ENCODE results near the gene RETREG1.

DNA sequence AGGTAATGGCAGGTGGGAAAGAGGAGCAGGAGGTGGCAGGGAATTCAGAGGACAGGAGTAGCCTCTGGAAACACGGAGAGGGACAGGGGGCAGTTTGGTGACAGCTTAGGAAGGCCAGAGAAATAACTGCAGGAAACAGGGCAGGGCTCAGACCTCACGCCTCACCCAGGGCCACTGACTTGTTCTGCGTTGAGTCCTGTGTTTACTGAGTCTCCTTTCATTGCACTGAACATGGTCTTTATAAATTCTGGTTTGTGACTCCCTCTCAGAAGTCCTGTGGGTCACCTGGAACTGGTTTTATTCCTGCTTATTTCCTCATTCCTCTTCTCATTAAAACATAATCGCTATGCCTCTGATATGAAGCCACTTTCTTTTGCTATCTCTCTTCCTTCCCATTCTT, 96.0 kb downstream of the RETREG1 start:
- TF ChIP-seq, protein P1, sequence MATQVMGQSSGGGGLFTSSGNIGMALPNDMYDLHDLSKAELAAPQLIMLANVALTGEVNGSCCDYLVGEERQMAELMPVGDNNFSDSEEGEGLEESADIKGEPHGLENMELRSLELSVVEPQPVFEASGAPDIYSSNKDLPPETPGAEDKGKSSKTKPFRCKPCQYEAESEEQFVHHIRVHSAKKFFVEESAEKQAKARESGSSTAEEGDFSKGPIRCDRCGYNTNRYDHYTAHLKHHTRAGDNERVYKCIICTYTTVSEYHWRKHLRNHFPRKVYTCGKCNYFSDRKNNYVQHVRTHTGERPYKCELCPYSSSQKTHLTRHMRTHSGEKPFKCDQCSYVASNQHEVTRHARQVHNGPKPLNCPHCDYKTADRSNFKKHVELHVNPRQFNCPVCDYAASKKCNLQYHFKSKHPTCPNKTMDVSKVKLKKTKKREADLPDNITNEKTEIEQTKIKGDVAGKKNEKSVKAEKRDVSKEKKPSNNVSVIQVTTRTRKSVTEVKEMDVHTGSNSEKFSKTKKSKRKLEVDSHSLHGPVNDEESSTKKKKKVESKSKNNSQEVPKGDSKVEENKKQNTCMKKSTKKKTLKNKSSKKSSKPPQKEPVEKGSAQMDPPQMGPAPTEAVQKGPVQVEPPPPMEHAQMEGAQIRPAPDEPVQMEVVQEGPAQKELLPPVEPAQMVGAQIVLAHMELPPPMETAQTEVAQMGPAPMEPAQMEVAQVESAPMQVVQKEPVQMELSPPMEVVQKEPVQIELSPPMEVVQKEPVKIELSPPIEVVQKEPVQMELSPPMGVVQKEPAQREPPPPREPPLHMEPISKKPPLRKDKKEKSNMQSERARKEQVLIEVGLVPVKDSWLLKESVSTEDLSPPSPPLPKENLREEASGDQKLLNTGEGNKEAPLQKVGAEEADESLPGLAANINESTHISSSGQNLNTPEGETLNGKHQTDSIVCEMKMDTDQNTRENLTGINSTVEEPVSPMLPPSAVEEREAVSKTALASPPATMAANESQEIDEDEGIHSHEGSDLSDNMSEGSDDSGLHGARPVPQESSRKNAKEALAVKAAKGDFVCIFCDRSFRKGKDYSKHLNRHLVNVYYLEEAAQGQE (IDR thresholded peaks at IDR 0.05; ENCODE audit: unreplicated experiment): no peak
- TF ChIP-seq, protein P2, sequence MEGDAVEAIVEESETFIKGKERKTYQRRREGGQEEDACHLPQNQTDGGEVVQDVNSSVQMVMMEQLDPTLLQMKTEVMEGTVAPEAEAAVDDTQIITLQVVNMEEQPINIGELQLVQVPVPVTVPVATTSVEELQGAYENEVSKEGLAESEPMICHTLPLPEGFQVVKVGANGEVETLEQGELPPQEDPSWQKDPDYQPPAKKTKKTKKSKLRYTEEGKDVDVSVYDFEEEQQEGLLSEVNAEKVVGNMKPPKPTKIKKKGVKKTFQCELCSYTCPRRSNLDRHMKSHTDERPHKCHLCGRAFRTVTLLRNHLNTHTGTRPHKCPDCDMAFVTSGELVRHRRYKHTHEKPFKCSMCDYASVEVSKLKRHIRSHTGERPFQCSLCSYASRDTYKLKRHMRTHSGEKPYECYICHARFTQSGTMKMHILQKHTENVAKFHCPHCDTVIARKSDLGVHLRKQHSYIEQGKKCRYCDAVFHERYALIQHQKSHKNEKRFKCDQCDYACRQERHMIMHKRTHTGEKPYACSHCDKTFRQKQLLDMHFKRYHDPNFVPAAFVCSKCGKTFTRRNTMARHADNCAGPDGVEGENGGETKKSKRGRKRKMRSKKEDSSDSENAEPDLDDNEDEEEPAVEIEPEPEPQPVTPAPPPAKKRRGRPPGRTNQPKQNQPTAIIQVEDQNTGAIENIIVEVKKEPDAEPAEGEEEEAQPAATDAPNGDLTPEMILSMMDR (conservative IDR thresholded peaks at IDR 0.05; ENCODE audit: low read depth in 2 of 2): no peak
- TF ChIP-seq POLR2AphosphoS5 (IDR thresholded peaks at IDR 0.05; ENCODE audit: low read depth) (no peak), JUNB (IDR thresholded peaks at IDR 0.05; ENCODE audit: unreplicated experiment) (no peak), CREB1 (CRISPR knock-in tag; IDR thresholded peaks at IDR 0.05; ENCODE audit: low read depth) (no peak), EZH2 (IDR thresholded peaks at IDR 0.05; ENCODE audit: low read depth, unreplicated experiment) (no peak), EZH2phosphoT487 (IDR thresholded peaks at IDR 0.05; ENCODE audit: unreplicated experiment) (no peak), NANOG (IDR thresholded peaks at IDR 0.05; ENCODE audit: borderline replicate concordance) (no peak)
- TF ChIP-seq, protein P3, sequence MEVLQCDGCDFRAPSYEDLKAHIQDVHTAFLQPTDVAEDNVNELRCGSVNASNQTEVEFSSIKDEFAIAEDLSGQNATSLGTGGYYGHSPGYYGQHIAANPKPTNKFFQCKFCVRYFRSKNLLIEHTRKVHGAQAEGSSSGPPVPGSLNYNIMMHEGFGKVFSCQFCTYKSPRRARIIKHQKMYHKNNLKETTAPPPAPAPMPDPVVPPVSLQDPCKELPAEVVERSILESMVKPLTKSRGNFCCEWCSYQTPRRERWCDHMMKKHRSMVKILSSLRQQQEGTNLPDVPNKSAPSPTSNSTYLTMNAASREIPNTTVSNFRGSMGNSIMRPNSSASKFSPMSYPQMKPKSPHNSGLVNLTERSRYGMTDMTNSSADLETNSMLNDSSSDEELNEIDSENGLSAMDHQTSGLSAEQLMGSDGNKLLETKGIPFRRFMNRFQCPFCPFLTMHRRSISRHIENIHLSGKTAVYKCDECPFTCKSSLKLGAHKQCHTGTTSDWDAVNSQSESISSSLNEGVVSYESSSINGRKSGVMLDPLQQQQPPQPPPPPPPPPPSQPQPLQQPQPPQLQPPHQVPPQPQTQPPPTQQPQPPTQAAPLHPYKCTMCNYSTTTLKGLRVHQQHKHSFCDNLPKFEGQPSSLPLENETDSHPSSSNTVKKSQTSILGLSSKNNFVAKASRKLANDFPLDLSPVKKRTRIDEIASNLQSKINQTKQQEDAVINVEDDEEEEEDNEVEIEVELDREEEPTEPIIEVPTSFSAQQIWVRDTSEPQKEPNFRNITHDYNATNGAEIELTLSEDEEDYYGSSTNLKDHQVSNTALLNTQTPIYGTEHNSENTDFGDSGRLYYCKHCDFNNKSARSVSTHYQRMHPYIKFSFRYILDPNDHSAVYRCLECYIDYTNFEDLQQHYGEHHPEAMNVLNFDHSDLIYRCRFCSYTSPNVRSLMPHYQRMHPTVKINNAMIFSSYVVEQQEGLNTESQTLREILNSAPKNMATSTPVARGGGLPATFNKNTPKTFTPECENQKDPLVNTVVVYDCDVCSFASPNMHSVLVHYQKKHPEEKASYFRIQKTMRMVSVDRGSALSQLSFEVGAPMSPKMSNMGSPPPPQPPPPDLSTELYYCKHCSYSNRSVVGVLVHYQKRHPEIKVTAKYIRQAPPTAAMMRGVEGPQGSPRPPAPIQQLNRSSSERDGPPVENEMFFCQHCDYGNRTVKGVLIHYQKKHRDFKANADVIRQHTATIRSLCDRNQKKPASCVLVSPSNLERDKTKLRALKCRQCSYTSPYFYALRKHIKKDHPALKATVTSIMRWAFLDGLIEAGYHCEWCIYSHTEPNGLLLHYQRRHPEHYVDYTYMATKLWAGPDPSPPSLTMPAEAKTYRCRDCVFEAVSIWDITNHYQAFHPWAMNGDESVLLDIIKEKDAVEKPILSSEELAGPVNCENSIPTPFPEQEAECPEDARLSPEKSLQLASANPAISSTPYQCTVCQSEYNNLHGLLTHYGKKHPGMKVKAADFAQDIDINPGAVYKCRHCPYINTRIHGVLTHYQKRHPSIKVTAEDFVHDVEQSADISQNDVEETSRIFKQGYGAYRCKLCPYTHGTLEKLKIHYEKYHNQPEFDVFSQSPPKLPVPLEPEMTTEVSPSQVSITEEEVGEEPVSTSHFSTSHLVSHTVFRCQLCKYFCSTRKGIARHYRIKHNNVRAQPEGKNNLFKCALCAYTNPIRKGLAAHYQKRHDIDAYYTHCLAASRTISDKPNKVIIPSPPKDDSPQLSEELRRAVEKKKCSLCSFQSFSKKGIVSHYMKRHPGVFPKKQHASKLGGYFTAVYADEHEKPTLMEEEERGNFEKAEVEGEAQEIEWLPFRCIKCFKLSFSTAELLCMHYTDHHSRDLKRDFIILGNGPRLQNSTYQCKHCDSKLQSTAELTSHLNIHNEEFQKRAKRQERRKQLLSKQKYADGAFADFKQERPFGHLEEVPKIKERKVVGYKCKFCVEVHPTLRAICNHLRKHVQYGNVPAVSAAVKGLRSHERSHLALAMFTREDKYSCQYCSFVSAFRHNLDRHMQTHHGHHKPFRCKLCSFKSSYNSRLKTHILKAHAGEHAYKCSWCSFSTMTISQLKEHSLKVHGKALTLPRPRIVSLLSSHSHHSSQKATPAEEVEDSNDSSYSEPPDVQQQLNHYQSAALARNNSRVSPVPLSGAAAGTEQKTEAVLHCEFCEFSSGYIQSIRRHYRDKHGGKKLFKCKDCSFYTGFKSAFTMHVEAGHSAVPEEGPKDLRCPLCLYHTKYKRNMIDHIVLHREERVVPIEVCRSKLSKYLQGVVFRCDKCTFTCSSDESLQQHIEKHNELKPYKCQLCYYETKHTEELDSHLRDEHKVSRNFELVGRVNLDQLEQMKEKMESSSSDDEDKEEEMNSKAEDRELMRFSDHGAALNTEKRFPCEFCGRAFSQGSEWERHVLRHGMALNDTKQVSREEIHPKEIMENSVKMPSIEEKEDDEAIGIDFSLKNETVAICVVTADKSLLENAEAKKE (CRISPR knock-in tag; IDR thresholded peaks at IDR 0.05): no peak

Measured in GM23338 (cell line).